Stimulated activated memory B cell treated with anti-CD40 and anti-IgM and Interleukin-4, amounts not matched to agents 10 μg/mL and 1 μg/mL and 100 μg/mL, for 72 hours (primary cell): Measurements from ENCODE around the gene ZC3H7B.

Source experiments
- ATAC-seq: fragments of 150-1000 bp; cut with Tn5 transposase; 2 replicates; pipeline ENCODE4 v1.10.0; 2021
- H3K27ac Mint-ChIP-seq: one replicate; pipeline ENCODE4 v1.8.0; 2022; ENCODE audit warnings: mild to moderate bottlenecking, mixed read lengths
- H3K27me3 Mint-ChIP-seq: one replicate; pipeline ENCODE4 v1.8.0; 2022; ENCODE audit warnings: mixed read lengths
- H3K36me3 Mint-ChIP-seq: one replicate; pipeline ENCODE4 v1.8.0; 2022; ENCODE audit warnings: mixed read lengths
- H3K4me1 Mint-ChIP-seq: one replicate; pipeline ENCODE4 v1.8.0; 2022; ENCODE audit warnings: mixed read lengths
- H3K4me3 Mint-ChIP-seq: one replicate; pipeline ENCODE4 v1.8.0; 2022; ENCODE audit warnings: mild to moderate bottlenecking, moderate library complexity, mixed read lengths
- H3K9me3 Mint-ChIP-seq: one replicate; pipeline ENCODE4 v1.8.0; 2022; ENCODE audit warnings: mixed read lengths

The ZC3H7B gene

GRCh38 chr22:41334215-41334614 lies 32.9 kb downstream of the ZC3H7B start:
- H3K9me3 Mint-ChIP-seq = no peaks in the 10 kb centered on the region
- no peak overlapping the region for H3K4me3 Mint-ChIP-seq
- no peak overlapping the region for H3K27ac Mint-ChIP-seq
- ATAC-seq = no peak
- no peaks in the 10 kb centered on the region for H3K4me1 Mint-ChIP-seq
- peaks cover 52% of the 10 kb centered on the region for H3K36me3 Mint-ChIP-seq
- H3K27me3 Mint-ChIP-seq = no peaks in the 10 kb centered on the region

- ATAC-seq = no peak
- Mint-ChIP-seq H3K36me3 (peaks cover 54% of the 10 kb centered on the region), H3K4me1 (no peaks in the 10 kb centered on the region), H3K27ac (no peak overlapping the region), H3K27me3 (no peaks in the 10 kb centered on the region), H3K9me3 (no peaks in the 10 kb centered on the region), H3K4me3 (no peak overlapping the region)
Observed at GRCh38 chr22:41334951-41335635, 33.8 kb downstream of the ZC3H7B start.

- no peaks in the 10 kb centered on the region for H3K27me3 Mint-ChIP-seq
- no peak overlapping the region for H3K27ac Mint-ChIP-seq
Observed at GRCh38 chr22:41338614-41339212, 37.4 kb downstream of the ZC3H7B start.

GRCh38 chr22:41339823-41340222 lies 38.5 kb downstream of the ZC3H7B start:
- Mint-ChIP-seq H3K4me3 (no peak overlapping the region), H3K4me1 (no peaks in the 10 kb centered on the region), H3K27ac (no peak overlapping the region), H3K9me3 (no peaks in the 10 kb centered on the region), H3K36me3 (peaks cover 71% of the 10 kb centered on the region), H3K27me3 (no peaks in the 10 kb centered on the region)
- ATAC-seq = no peak

More at GRCh38 chr22:41338614-41339212, 37.4 kb downstream of the ZC3H7B start:
- no peaks in the 10 kb centered on the region for H3K9me3 Mint-ChIP-seq
- peaks cover 68% of the 10 kb centered on the region for H3K36me3 Mint-ChIP-seq
- no peak for ATAC-seq
- no peaks in the 10 kb centered on the region for H3K4me1 Mint-ChIP-seq
- H3K4me3 Mint-ChIP-seq = no peak overlapping the region

- peaks cover 67% of the 10 kb centered on the region for H3K36me3 Mint-ChIP-seq
- no peak overlapping the region for H3K27ac Mint-ChIP-seq
- H3K9me3 Mint-ChIP-seq = no peaks in the 10 kb centered on the region
- H3K4me3 Mint-ChIP-seq = no peak overlapping the region
- ATAC-seq = no peak
- no peaks in the 10 kb centered on the region for H3K27me3 Mint-ChIP-seq
- H3K4me1 Mint-ChIP-seq = no peaks in the 10 kb centered on the region
Observed at GRCh38 chr22:41340357-41340756, 39.0 kb downstream of the ZC3H7B start.

- no peak overlapping the region for H3K4me3 Mint-ChIP-seq
- no peaks in the 10 kb centered on the region for H3K4me1 Mint-ChIP-seq
- no peaks in the 10 kb centered on the region for H3K27me3 Mint-ChIP-seq
- ATAC-seq = no peak
- no peaks in the 10 kb centered on the region for H3K9me3 Mint-ChIP-seq
- H3K36me3 Mint-ChIP-seq = peaks cover 60% of the 10 kb centered on the region
- H3K27ac Mint-ChIP-seq = no peak overlapping the region
Observed at GRCh38 chr22:41341012-41341411, 39.7 kb downstream of the ZC3H7B start.

- peaks cover 65% of the 10 kb centered on the region for H3K36me3 Mint-ChIP-seq
- no peaks in the 10 kb centered on the region for H3K4me1 Mint-ChIP-seq
Observed at GRCh38 chr22:41341990-41342389, 40.7 kb downstream of the ZC3H7B start.

GRCh38 chr22:41343300-41343699 lies 42.0 kb downstream of the ZC3H7B start:
- no peaks in the 10 kb centered on the region for H3K9me3 Mint-ChIP-seq
- no peaks in the 10 kb centered on the region for H3K27me3 Mint-ChIP-seq
- no peaks in the 10 kb centered on the region for H3K4me1 Mint-ChIP-seq
- no peak for ATAC-seq
- H3K4me3 Mint-ChIP-seq = no peak overlapping the region
- H3K36me3 Mint-ChIP-seq = peaks cover 78% of the 10 kb centered on the region
- no peak overlapping the region for H3K27ac Mint-ChIP-seq

More at GRCh38 chr22:41341990-41342389, 40.7 kb downstream of the ZC3H7B start:
- ATAC-seq = no peak
- Mint-ChIP-seq H3K27ac (no peak overlapping the region), H3K9me3 (no peaks in the 10 kb centered on the region), H3K27me3 (no peaks in the 10 kb centered on the region), H3K4me3 (no peak overlapping the region)

GRCh38 chr22:41343717-41344116 lies 42.4 kb downstream of the ZC3H7B start:
- H3K27ac Mint-ChIP-seq = no peak overlapping the region
- no peaks in the 10 kb centered on the region for H3K9me3 Mint-ChIP-seq
- H3K4me1 Mint-ChIP-seq = no peaks in the 10 kb centered on the region
- no peak for ATAC-seq
- H3K36me3 Mint-ChIP-seq = peaks cover 79% of the 10 kb centered on the region
- no peak overlapping the region for H3K4me3 Mint-ChIP-seq
- no peaks in the 10 kb centered on the region for H3K27me3 Mint-ChIP-seq

GRCh38 chr22:41344189-41344788 lies 43.0 kb downstream of the ZC3H7B start:
- Mint-ChIP-seq H3K27ac (no peak overlapping the region), H3K36me3 (peaks cover 79% of the 10 kb centered on the region)

GRCh38 chr22:41345807-41346335 lies 44.5 kb downstream of the ZC3H7B start:
- H3K36me3 Mint-ChIP-seq = peaks cover 76% of the 10 kb centered on the region
- H3K4me3 Mint-ChIP-seq = no peak overlapping the region
- ATAC-seq = no peak
- H3K9me3 Mint-ChIP-seq = no peaks in the 10 kb centered on the region
- no peaks in the 10 kb centered on the region for H3K4me1 Mint-ChIP-seq
- no peak overlapping the region for H3K27ac Mint-ChIP-seq
- no peaks in the 10 kb centered on the region for H3K27me3 Mint-ChIP-seq

More at GRCh38 chr22:41344189-41344788, 43.0 kb downstream of the ZC3H7B start:
- no peak overlapping the region for H3K4me3 Mint-ChIP-seq
- H3K9me3 Mint-ChIP-seq = no peaks in the 10 kb centered on the region
- no peaks in the 10 kb centered on the region for H3K4me1 Mint-ChIP-seq
- ATAC-seq = no peak
- H3K27me3 Mint-ChIP-seq = no peaks in the 10 kb centered on the region

GRCh38 chr22:41347066-41347859 lies 45.9 kb downstream of the ZC3H7B start:
- Mint-ChIP-seq H3K27ac (no peak overlapping the region), H3K27me3 (no peaks in the 10 kb centered on the region), H3K9me3 (no peaks in the 10 kb centered on the region), H3K36me3 (peaks cover 74% of the 10 kb centered on the region), H3K4me3 (no peak overlapping the region), H3K4me1 (no peaks in the 10 kb centered on the region)
- ATAC-seq = no peak

GRCh38 chr22:41348964-41349484 lies 47.7 kb downstream of the ZC3H7B start:
- peaks cover 73% of the 10 kb centered on the region for H3K36me3 Mint-ChIP-seq
- H3K4me1 Mint-ChIP-seq = no peaks in the 10 kb centered on the region
- ATAC-seq = no peak
- no peak overlapping the region for H3K27ac Mint-ChIP-seq
- H3K9me3 Mint-ChIP-seq = no peaks in the 10 kb centered on the region
- H3K27me3 Mint-ChIP-seq = no peaks in the 10 kb centered on the region
- no peak overlapping the region for H3K4me3 Mint-ChIP-seq

GRCh38 chr22:41350087-41350486 lies 48.8 kb downstream of the ZC3H7B start:
- Mint-ChIP-seq H3K27ac (no peak overlapping the region), H3K36me3 (peaks cover 77% of the 10 kb centered on the region), H3K4me1 (no peaks in the 10 kb centered on the region), H3K27me3 (no peaks in the 10 kb centered on the region), H3K9me3 (no peaks in the 10 kb centered on the region), H3K4me3 (no peak overlapping the region)
- ATAC-seq = no peak

GRCh38 chr22:41351011-41351410 lies 49.7 kb downstream of the ZC3H7B start:
- no peaks in the 10 kb centered on the region for H3K27me3 Mint-ChIP-seq
- H3K9me3 Mint-ChIP-seq = no peaks in the 10 kb centered on the region

More at GRCh38 chr22:41351011-41351410, 49.7 kb downstream of the ZC3H7B start:
- Mint-ChIP-seq H3K36me3 (peaks cover 85% of the 10 kb centered on the region), H3K4me1 (no peaks in the 10 kb centered on the region), H3K27ac (no peak overlapping the region), H3K4me3 (no peak overlapping the region)
- ATAC-seq = no peak
